ENCODE measurements around the gene ATP13A3.
A peak's percentile ranks its signal among the peaks of the same experiment; 100 is the strongest.

Gene ATP13A3

GRCh38 chr3:194474675-194475074 is 12.1 kb downstream of the ATP13A3 start:
- DNase-seq = no peak

GRCh38 chr3:194472290-194472920 is 14.4 kb downstream of the ATP13A3 start:
- peak; percentile 29 for DNase-seq

- DNase-seq = no peak
Measured at GRCh38 chr3:194471863-194472262, 14.9 kb downstream of the ATP13A3 start.

- no peak for DNase-seq
Measured at GRCh38 chr3:194470615-194471014, 16.2 kb downstream of the ATP13A3 start.

GRCh38 chr3:194469977-194470376 is 16.8 kb downstream of the ATP13A3 start:
- no peak for DNase-seq

- no peak for DNase-seq
Measured at GRCh38 chr3:194468086-194468485, 18.7 kb downstream of the ATP13A3 start.

GRCh38 chr3:194466761-194467356 is 19.9 kb downstream of the ATP13A3 start:
- DNase-seq = no peak

GRCh38 chr3:194465920-194466570 is 20.8 kb downstream of the ATP13A3 start:
- no peak for DNase-seq

- no peak for DNase-seq
Measured at GRCh38 chr3:194465246-194465645, 21.6 kb downstream of the ATP13A3 start.

- DNase-seq = no peak
Measured at GRCh38 chr3:194464692-194465091, 22.1 kb downstream of the ATP13A3 start.

- DNase-seq = no peak
Measured at GRCh38 chr3:194462936-194463335, 23.9 kb downstream of the ATP13A3 start.

GRCh38 chr3:194460566-194460965 is 26.2 kb downstream of the ATP13A3 start:
- DNase-seq = no peak

GRCh38 chr3:194458131-194458530 is 28.7 kb downstream of the ATP13A3 start:
- no peak for DNase-seq

GRCh38 chr3:194455481-194455880 is 31.3 kb downstream of the ATP13A3 start:
- DNase-seq = no peak

- DNase-seq = peak; percentile 88
Measured at GRCh38 chr3:194450341-194450740, 36.5 kb downstream of the ATP13A3 start.

GRCh38 chr3:194449913-194450312 is 36.9 kb downstream of the ATP13A3 start:
- no peak for DNase-seq

- DNase-seq = no peak
Measured at GRCh38 chr3:194447657-194448056, 39.1 kb downstream of the ATP13A3 start.

- DNase-seq = peak; percentile 40
Measured at GRCh38 chr3:194447161-194447560, 39.6 kb downstream of the ATP13A3 start.

GRCh38 chr3:194446754-194447153 is 40.0 kb downstream of the ATP13A3 start:
- DNase-seq = no peak

- peak; percentile 36 for DNase-seq
Measured at GRCh38 chr3:194446172-194446571, 40.6 kb downstream of the ATP13A3 start.

GRCh38 chr3:194443901-194444300 is 42.9 kb downstream of the ATP13A3 start:
- DNase-seq = no peak

- no peak for DNase-seq
Measured at GRCh38 chr3:194440756-194441155, 46.0 kb downstream of the ATP13A3 start.

GRCh38 chr3:194439881-194440550 is 46.8 kb downstream of the ATP13A3 start:
- peak; percentile 96 for DNase-seq

GRCh38 chr3:194434503-194434902 is 52.3 kb downstream of the ATP13A3 start:
- no peak for DNase-seq

Measured in DMS153 (cell line).